PC-3 (cell line): ENCODE measurements around the gene GRIA1. TPM values are rescaled to one million over a fixed set of nuclear protein-coding genes. Genes with fewer than 3 reads are reported as not detected.

Experiments used
- ATAC-seq: fragments of 200-7000 bp; cut with Tn5 transposase; 2 replicates; pipeline ENCODE4 v1.9.1; 2020; ENCODE audit warnings: mild to moderate bottlenecking, moderate library complexity
- BruUV-seq: library from RNA; stranded (reverse); fragments of 400-500 nt; replicated peaks from 2 replicates; lab custom pipeline; 2021; lab: Mats Ljungman, UMichigan
- CTCF ChIA-PET: fragments of 300-600 bp; sonication (Branson Sonifier 250); formaldehyde crosslinking; loops from one replicate; lab custom pipeline; 2022; ENCODE audit warnings: antibody characterized with exemption; lab: Charles Lee
- POLR2A ChIA-PET: fragments of 300-600 bp; sonication (Branson Sonifier 250); formaldehyde crosslinking; loops from one replicate; lab custom pipeline; 2022; ENCODE audit warnings: antibody characterized with exemption; ENCODE audit not compliant: unreplicated experiment; lab: Charles Lee
- DNase-seq: peaks from one replicate; pipeline ENCODE4 v3.0.0-alpha.2; 2015
- H2AFZ ChIP-seq: fragments of 300-600 bp; sonication (generic); 2 replicates; pipeline ENCODE4 v1.6.0; 2016; ENCODE audit warnings: antibody characterized with exemption, low read length
- H3F3A ChIP-seq: fragments of 300-600 bp; sonication (generic); one replicate; pipeline ENCODE4 v1.6.0; 2017; ENCODE audit warnings: antibody characterized with exemption, low read length, control low read depth, mild to moderate bottlenecking; ENCODE audit not compliant: unreplicated experiment
- H3K27ac ChIP-seq: fragments of 300-600 bp; sonication (generic); 2 replicates; pipeline ENCODE4 v1.5.1; 2016; ENCODE audit warnings: mild to moderate bottlenecking, low read length
- H3K27me3 ChIP-seq: fragments of 300-600 bp; sonication (generic); 2 replicates; pipeline ENCODE4 v1.6.1; 2016; ENCODE audit warnings: low read length, mixed read lengths
- H3K36me3 ChIP-seq: fragments of 300-600 bp; sonication (generic); 2 replicates; pipeline ENCODE4 v1.6.1; 2016; ENCODE audit warnings: low read depth, mixed run types, low read length, mixed read lengths
- H3K4me1 ChIP-seq: fragments of 300-600 bp; sonication (generic); 2 replicates; pipeline ENCODE4 v1.5.1; 2016; ENCODE audit warnings: low read length; ENCODE audit not compliant: insufficient read depth
- H3K4me2 ChIP-seq: fragments of 300-600 bp; sonication (generic); 2 replicates; pipeline ENCODE4 v1.6.0; 2016; ENCODE audit warnings: low read length
- H3K4me3 ChIP-seq: fragments of 300-600 bp; sonication (generic); 2 replicates; pipeline ENCODE4 v1.5.1; 2016; ENCODE audit warnings: mild to moderate bottlenecking, low read length, mixed read lengths
- H3K79me2 ChIP-seq: fragments of 300-600 bp; sonication (generic); 2 replicates; pipeline ENCODE4 v1.6.1; 2017; ENCODE audit warnings: low read length, mixed read lengths
- H3K9ac ChIP-seq: fragments of 300-600 bp; sonication (generic); 2 replicates; pipeline ENCODE4 v1.6.0; 2016; ENCODE audit warnings: mild to moderate bottlenecking, low read length
- H3K9me2 ChIP-seq: fragments of 300-600 bp; sonication (generic); replicated peaks from 2 replicates; pipeline ENCODE4 v1.6.1; 2016; ENCODE audit warnings: mixed run types, low read length, mixed read lengths
- H3K9me3 ChIP-seq: fragments of 300-600 bp; sonication (generic); 2 replicates; pipeline ENCODE4 v1.6.1; 2016; ENCODE audit warnings: low read length, mixed read lengths
- H4K20me1 ChIP-seq: fragments of 300-600 bp; sonication (generic); 2 replicates; pipeline ENCODE4 v1.6.1; 2016; ENCODE audit warnings: low read length, mixed read lengths
- EZH2 ChIP-seq: fragments of 300-600 bp; sonication (generic); IDR thresholded peaks from one replicate; pipeline ENCODE4 v1.6.1; 2017; ENCODE audit warnings: antibody characterized with exemption, mild to moderate bottlenecking, low read length; ENCODE audit not compliant: unreplicated experiment
- EZH2phosphoT487 ChIP-seq: fragments of 300-600 bp; sonication (generic); IDR thresholded peaks from 2 replicates; pipeline ENCODE4 v1.6.1; 2018; ENCODE audit warnings: mild to moderate bottlenecking, antibody characterized with exemption, low read length, borderline replicate concordance
- intact Hi-C: fragments of 100-400 bp; cut with micrococcal nuclease; formaldehyde crosslinking; loops from 2 replicates; pipeline ENCODE4 v1.9.0; 2023
- total RNA-seq: library from RNA; depleted of rRNA; stranded (reverse); fragments of >200 nt; gene quantifications from 2 replicates; pipeline ENCODE4 v1.2.3, GENCODE V29; 2014
- TF ChIP-seq, protein P1 (sequence below): fragments of 300-600 bp; sonication (generic); conservative IDR thresholded peaks from 2 replicates; pipeline ENCODE4 v1.5.1; 2017; ENCODE audit warnings: antibody characterized with exemption, low read depth, mild to moderate bottlenecking, low read length

GRIA1 gene
- total RNA-seq, 1 experiment from 2014 or later, result not detected

DNA sequence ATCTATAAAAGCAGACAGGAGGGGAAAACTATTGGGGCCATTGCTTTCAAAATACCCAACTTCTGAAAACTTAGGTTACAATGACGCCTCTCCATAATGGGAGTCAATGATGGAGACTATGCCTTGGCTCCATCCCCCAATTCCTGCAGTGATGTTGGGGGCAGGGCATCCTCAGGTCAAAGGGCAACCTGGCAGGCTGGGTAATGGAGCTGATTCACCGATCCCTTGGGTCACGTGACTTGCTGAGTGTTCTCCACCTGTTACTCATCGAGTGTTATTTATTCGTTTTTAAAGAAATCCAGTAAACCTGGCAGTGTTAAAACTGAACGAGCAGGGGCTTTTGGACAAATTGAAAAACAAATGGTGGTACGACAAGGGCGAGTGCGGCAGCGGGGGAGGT lies 303.9 kb downstream of the GRIA1 start:
- no peak overlapping the region for H3K4me2 ChIP-seq
- CTCF ChIA-PET, result no interaction called here
- DNase-seq, result no peak
- no peak for ATAC-seq
- no peaks in the 10 kb centered on the region for H3F3A ChIP-seq
- no peak overlapping the region for H3K27ac ChIP-seq
- TF ChIP-seq, protein P1, sequence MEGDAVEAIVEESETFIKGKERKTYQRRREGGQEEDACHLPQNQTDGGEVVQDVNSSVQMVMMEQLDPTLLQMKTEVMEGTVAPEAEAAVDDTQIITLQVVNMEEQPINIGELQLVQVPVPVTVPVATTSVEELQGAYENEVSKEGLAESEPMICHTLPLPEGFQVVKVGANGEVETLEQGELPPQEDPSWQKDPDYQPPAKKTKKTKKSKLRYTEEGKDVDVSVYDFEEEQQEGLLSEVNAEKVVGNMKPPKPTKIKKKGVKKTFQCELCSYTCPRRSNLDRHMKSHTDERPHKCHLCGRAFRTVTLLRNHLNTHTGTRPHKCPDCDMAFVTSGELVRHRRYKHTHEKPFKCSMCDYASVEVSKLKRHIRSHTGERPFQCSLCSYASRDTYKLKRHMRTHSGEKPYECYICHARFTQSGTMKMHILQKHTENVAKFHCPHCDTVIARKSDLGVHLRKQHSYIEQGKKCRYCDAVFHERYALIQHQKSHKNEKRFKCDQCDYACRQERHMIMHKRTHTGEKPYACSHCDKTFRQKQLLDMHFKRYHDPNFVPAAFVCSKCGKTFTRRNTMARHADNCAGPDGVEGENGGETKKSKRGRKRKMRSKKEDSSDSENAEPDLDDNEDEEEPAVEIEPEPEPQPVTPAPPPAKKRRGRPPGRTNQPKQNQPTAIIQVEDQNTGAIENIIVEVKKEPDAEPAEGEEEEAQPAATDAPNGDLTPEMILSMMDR, result no peak
- no peak for TF ChIP-seq EZH2
- no peak for TF ChIP-seq EZH2phosphoT487
- H4K20me1 ChIP-seq, result no peaks in the 10 kb centered on the region
- H3K36me3 ChIP-seq, result no peaks in the 10 kb centered on the region
- H3K79me2 ChIP-seq, result no peaks in the 10 kb centered on the region
- H3K4me1 ChIP-seq, result no peaks in the 10 kb centered on the region
- POLR2A ChIA-PET, result no interaction called here
- no peak overlapping the region for H3K4me3 ChIP-seq
- H3K27me3 ChIP-seq, result no peaks in the 10 kb centered on the region
- no TSS peak for BruUV-seq
- H3K9ac ChIP-seq, result no peak overlapping the region
- H3K9me2 ChIP-seq, result no peaks in the 10 kb centered on the region
- intact Hi-C loops, result no loop called here
- no peaks in the 10 kb centered on the region for H3K9me3 ChIP-seq
- no peak overlapping the region for H2AFZ ChIP-seq

DNA sequence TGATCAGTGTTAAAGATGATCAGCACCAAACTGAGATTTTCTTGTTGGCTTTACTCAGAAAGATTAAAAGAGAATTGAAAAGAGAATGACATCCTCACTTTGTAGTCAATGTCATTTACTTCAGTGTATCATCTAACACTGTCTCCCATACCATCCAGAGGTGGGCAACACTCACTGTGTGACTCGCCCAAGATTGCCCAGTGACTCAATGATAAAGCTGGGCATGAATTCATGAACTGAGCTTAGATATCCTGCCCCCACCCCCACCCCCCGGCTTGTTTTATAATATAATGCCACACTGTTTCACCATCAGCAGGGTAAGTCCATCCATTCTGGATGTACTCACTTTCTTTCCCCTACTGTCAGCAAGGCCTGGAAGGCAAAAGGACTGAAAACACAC lies 306.1 kb downstream of the GRIA1 start:
- no peak overlapping the region for H3K4me2 ChIP-seq
- H3K9ac ChIP-seq, result no peak overlapping the region
- POLR2A ChIA-PET, result no interaction called here
- BruUV-seq, result no TSS peak
- CTCF ChIA-PET, result no interaction called here
- no peak overlapping the region for H3K4me3 ChIP-seq
- H3K36me3 ChIP-seq, result no peaks in the 10 kb centered on the region
- H2AFZ ChIP-seq, result no peak overlapping the region
- H3K27ac ChIP-seq, result no peak overlapping the region
- H3K79me2 ChIP-seq, result no peaks in the 10 kb centered on the region
- ATAC-seq (no peak), DNase-seq (no peak)
- no peaks in the 10 kb centered on the region for H4K20me1 ChIP-seq
- no peaks in the 10 kb centered on the region for H3K9me3 ChIP-seq
- no peak for TF ChIP-seq EZH2
- TF ChIP-seq, protein P1, result no peak
- no peak for TF ChIP-seq EZH2phosphoT487
- H3K27me3 ChIP-seq, result no peaks in the 10 kb centered on the region
- no peaks in the 10 kb centered on the region for H3K9me2 ChIP-seq
- no peaks in the 10 kb centered on the region for H3F3A ChIP-seq
- H3K4me1 ChIP-seq, result no peaks in the 10 kb centered on the region
- intact Hi-C loops, result no loop called here

DNA sequence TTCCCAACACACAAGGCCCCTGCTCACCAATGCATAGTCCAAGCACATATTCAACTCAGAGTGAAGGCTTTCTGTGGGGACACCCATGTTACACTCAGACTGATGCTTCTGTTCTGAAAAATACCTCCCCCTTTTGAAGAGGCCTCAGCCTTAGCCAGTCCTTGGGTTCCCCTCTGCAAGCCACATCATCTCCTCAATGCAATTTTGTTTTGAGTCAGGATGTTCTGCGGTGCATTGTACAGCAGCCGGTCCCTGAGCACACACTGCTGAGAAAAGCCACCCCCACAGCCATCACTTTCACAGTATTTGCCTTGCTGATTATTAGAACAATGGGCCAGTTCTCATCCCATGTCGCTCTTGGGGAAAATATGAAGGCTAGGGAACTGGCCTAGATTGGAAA lies 307.0 kb downstream of the GRIA1 start:
- BruUV-seq, result no TSS peak
- Histone ChIP-seq H2AFZ (no peak overlapping the region), H3K36me3 (no peaks in the 10 kb centered on the region), H4K20me1 (no peaks in the 10 kb centered on the region), H3K79me2 (no peaks in the 10 kb centered on the region), H3K9ac (no peak overlapping the region), H3K4me3 (no peak overlapping the region), H3K27me3 (no peaks in the 10 kb centered on the region), H3K9me3 (no peaks in the 10 kb centered on the region), H3K4me2 (no peak overlapping the region), H3F3A (no peaks in the 10 kb centered on the region), H3K27ac (no peak overlapping the region), H3K4me1 (no peaks in the 10 kb centered on the region), H3K9me2 (no peaks in the 10 kb centered on the region)
- no peak for DNase-seq
- intact Hi-C loops, result no loop called here
- ATAC-seq, result no peak
- ChIA-PET CTCF (no interaction called here), POLR2A (no interaction called here)
- TF ChIP-seq EZH2, result no peak
- TF ChIP-seq, protein P1, result no peak
- TF ChIP-seq EZH2phosphoT487, result no peak
